Measurements from ENCODE around the gene TMEM106B.

TMEM106B gene

GRCh38 chr7:12229046-12229445, 18.0 kb downstream of the TMEM106B start:
- DNase-seq: no peak

- DNase-seq: no peak
Observed at GRCh38 chr7:12231097-12231496, 20.0 kb downstream of the TMEM106B start.

- DNase-seq: no peak
Observed at GRCh38 chr7:12233175-12233574, 22.1 kb downstream of the TMEM106B start.

GRCh38 chr7:12234334-12234865, 23.3 kb downstream of the TMEM106B start:
- DNase-seq: no peak

GRCh38 chr7:12235970-12236369, 24.9 kb downstream of the TMEM106B start:
- no peak for DNase-seq

- no peak for DNase-seq
Observed at GRCh38 chr7:12237007-12237406, 25.9 kb downstream of the TMEM106B start.

GRCh38 chr7:12239806-12240205, 28.7 kb downstream of the TMEM106B start:
- DNase-seq: no peak

GRCh38 chr7:12244129-12244528, 33.0 kb downstream of the TMEM106B start:
- DNase-seq: no peak

GRCh38 chr7:12244694-12245093, 33.6 kb downstream of the TMEM106B start:
- DNase-seq: no peak

GRCh38 chr7:12249706-12250105, 38.6 kb downstream of the TMEM106B start:
- DNase-seq: no peak

- DNase-seq: no peak
Observed at GRCh38 chr7:12250232-12250631, 39.1 kb downstream of the TMEM106B start.

- no peak for DNase-seq
Observed at GRCh38 chr7:12256090-12256489, 45.0 kb downstream of the TMEM106B start.

- no peak for DNase-seq
Observed at GRCh38 chr7:12257582-12257981, 46.5 kb downstream of the TMEM106B start.

- peak; percentile 5 for DNase-seq
Observed at GRCh38 chr7:12258074-12258473, 47.0 kb downstream of the TMEM106B start.

- DNase-seq: no peak
Observed at GRCh38 chr7:12267542-12267941, 56.4 kb downstream of the TMEM106B start.

- DNase-seq: no peak
Observed at GRCh38 chr7:12269100-12269895, 58.2 kb downstream of the TMEM106B start.

GRCh38 chr7:12281038-12281437, 69.9 kb downstream of the TMEM106B start:
- no peak for DNase-seq

- DNase-seq: no peak
Observed at GRCh38 chr7:12287901-12288300, 76.8 kb downstream of the TMEM106B start.

GRCh38 chr7:12289996-12290395, 78.9 kb downstream of the TMEM106B start:
- DNase-seq: no peak

GRCh38 chr7:12290761-12291160, 79.7 kb downstream of the TMEM106B start:
- DNase-seq: no peak

GRCh38 chr7:12291870-12292269, 80.8 kb downstream of the TMEM106B start:
- no peak for DNase-seq
